ENCODE measurements around the gene KRTAP13-2.

The KRTAP13-2 gene

GRCh38 chr21:30372139-30372770 is at the start of gene KRTAP13-2:
KRTAP13-2 (minus strand) TSS chr21:30372271; CDS start chr21:30372213, 58 bp downstream.
- in situ Hi-C loops (cut with MboI; ENCODE audit: low sequenced_read_pairs) = no loop called here

- in situ Hi-C loops (cut with MboI; ENCODE audit: low sequenced_read_pairs) = no loop called here
Observed at GRCh38 chr21:30415993-30416392, 43.9 kb upstream of the KRTAP13-2 start.

DNA sequence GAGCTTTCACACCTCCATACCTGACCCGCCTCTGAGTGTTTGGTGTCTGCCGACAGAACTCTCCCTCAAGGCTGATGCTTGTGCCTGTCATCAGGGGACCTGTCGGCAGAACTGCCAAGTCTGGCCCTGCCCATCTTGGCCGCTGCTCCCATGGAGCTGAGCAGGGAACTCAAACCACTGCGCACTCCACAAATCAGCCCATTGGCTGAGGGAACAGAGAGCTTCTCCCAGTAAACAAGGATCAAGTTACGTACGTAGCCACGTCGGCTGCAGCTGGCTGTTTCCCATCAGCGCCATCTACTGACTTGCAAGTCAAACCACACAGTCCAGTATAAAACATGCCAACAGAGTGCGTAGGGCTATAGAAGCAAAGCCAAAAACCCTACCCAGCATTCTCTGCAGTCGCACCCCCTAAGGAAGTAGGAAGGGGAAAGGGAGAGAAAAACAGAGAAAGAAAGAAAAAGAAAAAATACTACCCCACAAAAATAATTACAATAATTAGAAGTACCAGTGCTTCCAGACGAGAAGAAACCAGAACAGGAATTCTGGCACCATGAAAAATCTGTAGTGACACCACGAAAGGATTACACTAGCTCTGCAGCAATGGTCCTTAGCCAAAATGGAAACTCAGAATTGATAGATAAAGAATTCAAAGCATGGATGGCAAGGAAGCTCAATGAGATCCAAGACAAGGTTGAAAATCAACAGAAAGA is 36.9 kb upstream of the KRTAP13-2 start:
- in situ Hi-C loops (cut with MboI; ENCODE audit: low sequenced_read_pairs) = no loop called here

DNA sequence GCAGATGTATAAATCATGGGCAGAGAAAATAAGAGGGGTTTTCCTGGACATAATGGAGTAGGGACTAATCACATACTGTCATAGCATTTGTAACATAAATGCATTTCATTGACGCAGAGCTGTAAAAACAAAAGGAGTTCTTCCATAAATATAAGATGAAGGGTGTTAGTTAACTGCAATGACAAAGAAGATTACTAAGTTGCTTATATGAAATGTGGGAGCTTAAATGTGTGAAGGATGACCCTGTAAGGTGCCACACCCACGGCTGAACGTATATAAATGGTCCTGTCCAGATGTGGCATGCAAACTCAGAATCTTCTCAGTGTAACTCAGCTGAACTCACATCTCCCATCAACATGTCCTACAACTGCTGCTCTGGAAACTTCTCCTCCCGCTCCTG is 23.7 kb upstream of the KRTAP13-2 start, which contains the start of gene KRTAP13-1:
TSS of gene KRTAP13-1 (plus strand) at position 301 of the 400 bp plus-strand sequence. CDS start at position 357, 56 bp downstream.
- in situ Hi-C loops (cut with MboI; ENCODE audit: low sequenced_read_pairs) = no loop called here

DNA sequence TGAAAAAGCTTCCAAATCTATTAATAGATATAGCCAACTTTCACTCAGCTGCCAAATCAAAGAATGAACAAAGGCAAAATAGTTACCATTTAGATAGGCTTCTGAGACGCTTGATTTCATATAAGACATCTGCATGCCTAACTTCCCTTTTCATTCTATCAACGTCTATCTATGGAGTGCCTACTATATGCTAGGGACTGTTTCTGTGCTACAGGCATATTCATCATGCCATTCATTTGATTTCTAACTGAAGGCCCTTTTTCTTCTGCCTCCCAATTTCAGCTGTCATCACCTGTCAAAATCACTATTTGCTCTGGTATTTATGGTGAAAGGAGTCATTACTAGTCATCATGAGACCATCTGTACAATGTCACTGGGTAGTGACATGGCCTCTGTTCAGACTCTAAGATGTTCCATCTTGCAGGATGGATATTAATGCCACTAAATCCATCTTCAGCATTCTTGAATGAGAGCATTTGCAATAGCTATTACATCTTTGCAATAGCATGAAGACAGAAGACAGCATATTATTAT is 19.5 kb upstream of the KRTAP13-2 start:
- in situ Hi-C loops (cut with MboI; ENCODE audit: low sequenced_read_pairs) = no loop called here

DNA sequence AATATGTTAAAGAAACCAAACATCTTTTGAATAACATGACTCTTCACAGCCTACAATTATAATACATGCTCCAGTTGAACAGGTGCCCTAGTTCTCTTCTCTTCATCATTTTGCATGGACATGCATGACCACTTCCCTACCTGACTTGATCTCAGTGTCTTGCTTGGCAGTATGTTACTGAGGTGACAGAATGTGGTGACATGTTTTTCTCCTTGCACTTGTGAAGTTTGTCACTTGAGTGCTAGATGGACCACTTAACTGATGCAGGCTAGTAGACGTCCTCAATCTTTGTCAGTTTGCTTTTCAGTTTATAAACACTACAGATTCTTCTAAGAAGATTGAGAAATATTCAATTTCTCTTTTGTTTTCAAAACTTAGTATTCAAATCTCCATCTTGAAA is 10.1 kb upstream of the KRTAP13-2 start:
- in situ Hi-C loops (cut with MboI; ENCODE audit: low sequenced_read_pairs) = no loop called here

DNA sequence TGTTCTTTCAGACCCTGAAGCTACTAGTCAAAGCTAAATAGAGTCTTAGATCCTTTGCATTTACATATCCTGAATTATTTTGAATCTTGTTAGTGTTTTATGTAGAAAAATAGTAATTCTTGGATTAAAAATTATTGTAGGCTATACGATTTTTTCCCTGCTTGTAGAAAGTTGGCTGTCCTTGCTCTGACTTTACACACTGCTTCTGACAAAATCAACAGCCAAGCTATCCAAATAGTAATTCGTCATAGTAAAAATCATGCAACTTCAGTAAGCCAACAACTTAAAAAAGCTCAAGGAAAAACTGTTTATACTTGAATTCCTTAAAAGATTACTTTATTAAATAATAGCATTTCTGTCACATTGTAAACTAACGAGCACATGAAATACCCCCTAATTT is 16.2 kb downstream of the KRTAP13-2 start:
- in situ Hi-C loops (cut with MboI; ENCODE audit: low sequenced_read_pairs) = no loop called here

- in situ Hi-C loops (cut with MboI; ENCODE audit: low sequenced_read_pairs) = no loop called here
Observed at GRCh38 chr21:30354308-30355005, 17.6 kb downstream of the KRTAP13-2 start.

DNA sequence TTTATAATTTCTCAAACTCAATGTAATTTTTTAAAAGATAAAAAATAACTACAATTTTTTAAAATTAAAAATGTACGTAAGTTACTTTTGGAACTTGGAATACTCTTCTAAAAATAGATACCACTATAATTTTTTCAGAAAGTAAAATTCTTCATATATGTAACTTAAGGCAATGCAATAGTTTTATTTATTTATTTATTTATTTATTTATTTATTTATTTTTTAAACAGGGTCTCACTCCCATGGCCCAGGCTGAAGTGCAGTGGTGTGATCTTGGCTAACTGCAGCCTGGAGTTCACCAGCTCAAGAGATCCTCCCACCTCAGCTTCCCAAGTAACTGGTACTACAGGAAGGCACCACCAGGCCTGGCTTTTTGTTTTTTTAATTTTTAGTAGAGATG is 20.5 kb downstream of the KRTAP13-2 start:
- in situ Hi-C loops (cut with MboI; ENCODE audit: low sequenced_read_pairs) = no loop called here

DNA sequence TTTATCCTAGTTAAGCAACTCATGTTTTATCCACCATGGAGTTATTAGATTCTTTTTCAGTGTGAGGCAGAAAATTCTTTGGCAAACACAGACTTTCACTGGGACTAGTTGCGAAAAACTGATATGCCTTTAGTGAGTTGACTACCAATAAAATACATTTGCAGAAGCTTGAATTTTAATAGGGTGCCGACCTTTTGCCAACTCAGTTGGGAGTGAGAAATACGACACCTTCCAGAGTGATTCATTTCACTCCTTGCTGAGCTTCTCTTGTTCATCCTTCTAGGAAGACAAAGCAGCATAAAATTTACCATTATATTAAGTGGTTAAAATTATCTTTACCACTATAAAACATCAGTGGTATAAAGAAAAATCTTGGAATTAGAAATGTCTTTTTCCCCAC is 22.5 kb downstream of the KRTAP13-2 start:
- in situ Hi-C loops (cut with MboI; ENCODE audit: low sequenced_read_pairs) = no loop called here

DNA sequence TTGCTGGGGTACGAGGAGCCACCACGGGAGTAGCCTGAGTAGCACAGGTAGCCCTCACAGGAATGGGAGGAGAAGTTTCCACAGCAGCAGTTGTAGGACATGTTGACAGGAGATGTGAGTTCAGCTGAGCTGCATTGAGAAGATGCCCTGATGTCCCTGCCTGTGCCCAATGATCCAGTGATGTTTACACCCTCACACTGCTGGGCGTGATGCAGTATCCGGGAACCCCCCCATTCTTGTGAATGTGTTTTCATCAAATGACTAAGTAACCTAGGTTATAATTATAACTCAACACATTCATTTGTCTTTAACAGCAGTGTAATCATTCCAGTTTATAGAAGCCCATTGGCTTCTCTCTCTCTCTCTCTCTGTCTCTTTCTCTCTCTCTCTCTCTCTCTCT is 23.6 kb downstream of the KRTAP13-2 start, which contains the start of gene KRTAP23-1:
TSS of gene KRTAP23-1 (minus strand) at position 101 of the 400 bp plus-strand sequence. CDS start at position 101, 0 bp downstream.
- in situ Hi-C loops (cut with MboI; ENCODE audit: low sequenced_read_pairs) = no loop called here

- in situ Hi-C loops (cut with MboI; ENCODE audit: low sequenced_read_pairs) = no loop called here
Observed at GRCh38 chr21:30345014-30345413, 27.1 kb downstream of the KRTAP13-2 start.

DNA sequence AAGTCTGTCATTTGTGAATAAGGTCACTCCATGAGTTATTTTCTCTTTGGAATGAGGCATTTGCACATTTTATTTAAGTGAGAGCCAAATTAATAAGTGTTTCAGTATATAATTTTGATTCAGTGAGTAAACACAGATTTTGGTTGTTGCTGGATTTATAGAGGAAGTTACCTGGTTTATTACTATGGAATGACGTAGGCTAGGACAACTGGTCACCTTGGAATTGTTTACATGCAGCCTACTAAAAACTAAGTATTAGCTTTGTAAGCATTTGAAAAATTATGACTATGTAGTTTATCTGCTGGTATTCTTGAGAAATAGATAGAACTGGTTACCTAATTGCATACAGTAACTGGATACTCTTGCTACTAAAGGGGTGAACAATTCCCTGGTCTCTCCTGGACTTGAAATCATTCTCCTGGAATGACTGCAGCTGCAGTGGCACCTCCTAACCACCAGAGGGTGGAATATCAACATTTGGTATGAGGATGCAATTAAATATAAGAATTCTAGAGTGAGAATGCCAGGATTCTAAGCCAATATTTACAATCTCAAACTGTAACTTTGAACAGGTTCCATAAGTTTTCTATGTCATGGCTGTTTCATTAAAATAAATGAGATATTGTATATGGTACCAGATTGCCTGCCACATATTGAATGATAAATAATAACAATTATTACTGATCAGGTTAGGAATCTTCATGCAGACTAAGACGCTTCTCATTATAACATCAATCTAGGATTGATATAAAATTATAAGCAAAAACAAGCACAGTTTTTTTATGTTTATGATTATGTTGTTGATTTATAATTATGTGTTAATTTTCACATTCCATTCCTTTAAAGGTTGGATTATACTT is 31.1 kb downstream of the KRTAP13-2 start:
- in situ Hi-C loops (cut with MboI; ENCODE audit: low sequenced_read_pairs) = no loop called here

DNA sequence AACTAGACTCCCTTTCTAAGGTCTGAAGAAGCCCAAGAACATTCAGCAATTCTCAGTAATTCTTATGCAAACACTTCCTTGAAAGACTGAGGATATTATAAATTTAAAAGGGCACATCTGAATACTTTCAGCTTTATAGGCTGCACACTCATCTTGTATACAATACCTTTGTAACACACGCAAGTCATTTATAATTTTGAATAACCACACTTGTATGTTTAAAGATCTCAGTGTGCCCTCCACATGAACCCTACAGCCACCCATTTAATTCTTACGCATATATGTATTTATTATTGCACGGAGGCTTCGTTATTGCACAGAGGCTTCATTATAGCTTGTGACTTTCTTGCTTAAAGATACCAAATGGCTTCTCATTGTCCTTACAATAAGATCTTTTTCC is 33.4 kb downstream of the KRTAP13-2 start:
- in situ Hi-C loops (cut with MboI; ENCODE audit: low sequenced_read_pairs) = no loop called here

- in situ Hi-C loops (cut with MboI; ENCODE audit: low sequenced_read_pairs) = no loop called here
Observed at GRCh38 chr21:30337772-30338171, 34.3 kb downstream of the KRTAP13-2 start.

DNA sequence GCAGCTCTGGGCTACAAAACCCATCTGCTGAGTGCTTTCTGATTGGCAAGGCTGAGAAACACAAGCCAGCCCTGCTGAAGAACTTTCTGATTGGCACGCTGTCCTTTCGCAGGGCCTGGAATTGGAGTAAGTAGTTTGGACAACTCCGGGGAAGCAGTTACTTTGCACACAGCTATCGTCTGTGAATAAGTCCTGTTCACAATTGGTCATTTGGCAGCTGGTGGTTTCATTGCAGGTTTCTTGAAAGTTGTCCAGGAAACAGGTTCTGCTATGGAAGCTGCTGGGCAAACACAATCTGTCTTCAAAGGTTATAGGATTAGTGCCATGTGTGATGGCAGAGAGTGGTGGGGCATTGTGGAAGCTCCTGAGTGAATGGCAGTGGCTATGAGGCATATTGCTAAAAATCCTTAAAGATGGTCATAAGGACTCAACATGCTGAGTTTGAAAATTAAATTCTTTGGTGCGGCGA is 34.8 kb downstream of the KRTAP13-2 start, which contains the start of gene KRTAP27-1:
TSS of gene KRTAP27-1 (minus strand) at position 419 of the 469 bp plus-strand sequence. CDS start at position 393, 26 bp downstream.
- in situ Hi-C loops (cut with MboI; ENCODE audit: low sequenced_read_pairs) = no loop called here

DNA sequence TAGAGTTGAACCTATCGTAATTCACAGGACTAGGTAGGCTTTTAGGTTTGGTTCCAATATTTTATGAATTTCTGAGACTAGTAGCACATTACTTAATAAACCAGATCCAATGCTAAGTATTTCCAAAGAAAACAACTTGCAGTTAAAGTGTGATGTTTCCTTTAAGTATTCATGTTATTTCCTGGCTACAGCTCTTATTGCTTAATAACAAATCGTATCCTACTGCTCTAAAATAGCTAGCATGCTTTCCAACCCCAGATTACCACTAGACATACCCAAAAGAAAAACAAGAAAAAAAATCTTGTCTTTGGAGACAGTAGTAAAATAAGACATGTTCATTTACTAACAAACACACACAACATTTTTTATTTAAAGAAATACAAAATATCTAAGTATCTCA is 35.5 kb downstream of the KRTAP13-2 start:
- in situ Hi-C loops (cut with MboI; ENCODE audit: low sequenced_read_pairs) = no loop called here

DNA sequence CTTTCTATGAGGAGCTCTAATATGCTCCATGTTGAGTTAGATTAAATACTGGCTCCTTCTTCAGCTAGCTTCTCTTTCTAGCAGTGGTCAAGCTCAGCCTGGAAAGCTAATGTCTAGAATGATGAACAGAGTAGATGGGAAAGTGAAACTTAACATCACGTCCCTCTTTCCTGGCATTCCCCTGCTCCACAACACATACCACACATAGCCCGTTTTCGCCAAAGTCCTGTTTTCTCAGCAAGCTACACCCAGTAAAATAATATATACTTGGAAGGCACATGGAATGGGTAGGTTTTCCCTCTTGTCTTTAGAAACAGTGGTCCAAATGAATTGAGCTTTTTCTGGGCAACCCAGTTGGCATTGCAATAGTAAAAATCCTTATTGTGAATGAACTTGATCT is 38.3 kb downstream of the KRTAP13-2 start:
- in situ Hi-C loops (cut with MboI; ENCODE audit: low sequenced_read_pairs) = no loop called here

GRCh38 chr21:30332681-30333080 is 39.4 kb downstream of the KRTAP13-2 start:
- in situ Hi-C loops (cut with MboI; ENCODE audit: low sequenced_read_pairs) = no loop called here

DNA sequence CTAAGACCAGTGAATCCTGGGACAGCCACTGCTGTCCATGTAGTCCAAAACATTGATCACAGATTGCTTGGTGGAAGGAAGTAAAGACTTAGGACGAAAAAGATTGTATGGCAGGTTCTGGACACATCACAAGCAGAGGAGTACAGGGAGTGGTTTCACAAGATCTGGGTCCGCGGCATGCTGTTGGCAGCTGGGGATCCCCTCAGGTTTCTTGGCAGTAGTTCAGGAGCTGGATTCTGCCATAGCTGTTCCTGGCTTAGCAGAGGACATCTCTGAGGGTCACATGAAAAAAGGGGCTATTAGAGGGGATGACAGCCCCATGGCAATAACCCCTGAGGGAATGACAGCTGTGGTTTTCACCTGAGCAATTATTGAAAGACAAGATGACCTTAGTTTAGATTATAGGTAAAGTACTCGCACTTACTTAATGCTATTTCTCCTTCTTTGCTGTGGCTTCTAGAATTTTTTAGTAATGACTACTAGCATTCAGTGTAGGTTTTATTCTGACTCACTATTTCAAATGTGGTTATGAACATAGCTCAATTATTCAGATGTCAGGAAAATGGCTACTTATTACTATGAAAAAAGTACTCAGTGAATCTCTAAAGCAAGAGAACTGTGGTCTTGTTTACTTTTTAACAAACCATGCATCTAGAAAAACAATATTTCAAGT is 42.7 kb downstream of the KRTAP13-2 start:
- in situ Hi-C loops (cut with MboI; ENCODE audit: low sequenced_read_pairs) = no loop called here
